ENCODE measurements around the gene PPP2R3B. TPM values are rescaled to one million over a fixed set of nuclear protein-coding genes. Genes with fewer than 3 reads are reported as not detected.

The PPP2R3B gene
- total RNA-seq, 2 experiments from 2014 or later, result 25.5 to 30.6 TPM

DNA sequence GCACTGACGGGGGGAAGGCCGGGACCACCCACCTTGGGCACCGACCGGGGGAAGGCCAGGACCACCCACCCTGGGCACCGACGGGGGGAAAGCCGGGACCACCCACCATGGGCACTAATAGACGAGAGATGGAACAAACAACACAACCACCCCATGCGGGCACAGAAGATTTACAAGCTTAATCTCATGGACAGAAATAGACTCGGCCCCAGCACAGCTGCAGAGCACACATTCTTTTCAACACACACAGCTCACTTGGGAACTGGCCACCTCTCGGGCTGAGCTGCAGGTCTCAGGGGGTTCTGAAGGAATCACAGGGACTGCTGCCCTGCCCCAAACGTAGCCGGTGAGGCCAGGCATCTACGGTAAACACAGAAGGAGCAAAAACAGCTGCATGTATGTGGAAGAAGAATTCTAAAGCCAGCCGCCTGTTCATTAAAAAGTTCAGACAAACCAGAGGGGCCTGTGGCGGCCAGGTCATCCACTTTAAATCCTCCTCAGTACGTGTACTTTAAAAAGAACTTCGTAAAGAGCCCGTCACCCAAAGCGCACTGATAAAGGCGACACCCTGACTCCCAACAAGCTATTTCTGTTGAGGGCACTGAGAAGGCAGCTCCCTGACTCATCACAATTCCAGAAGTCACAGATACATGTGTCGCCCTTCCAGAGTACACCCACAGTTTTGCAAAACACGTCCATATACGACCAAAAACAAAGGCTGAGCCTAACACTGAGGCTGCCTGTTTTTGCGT lies 17.7 kb downstream of the PPP2R3B start:
- Mint-ChIP-seq H3K4me1 (peaks cover 16% of the 10 kb centered on the region), H3K4me3 (no peak overlapping the region), H3K27me3 (peaks cover 23% of the 10 kb centered on the region), H3K9me3 (no peaks in the 10 kb centered on the region), H3K36me3 (peaks cover 11% of the 10 kb centered on the region), H3K27ac (no peak overlapping the region)
- DNase-seq, result no peak

DNA sequence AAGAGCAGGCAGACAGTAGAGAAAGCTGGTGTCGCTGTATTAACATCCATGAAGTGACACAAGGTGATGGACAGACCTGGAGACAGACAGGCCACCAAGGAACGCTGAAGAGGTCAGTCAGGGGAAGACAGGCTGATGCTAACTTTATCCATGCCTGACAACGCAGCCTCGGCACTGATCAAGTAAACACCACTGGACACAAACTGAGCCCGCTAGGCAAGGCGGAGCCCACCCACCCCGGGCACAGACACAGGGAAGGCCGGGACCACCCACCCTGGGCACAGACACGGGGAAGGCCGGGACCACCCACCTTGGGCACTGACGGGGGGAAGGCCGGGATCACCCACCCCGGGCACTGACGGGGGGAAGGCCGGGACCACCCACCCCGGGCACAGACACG lies 18.8 kb downstream of the PPP2R3B start:
- no peaks in the 10 kb centered on the region for H3K9me3 Mint-ChIP-seq
- peaks cover 17% of the 10 kb centered on the region for H3K27me3 Mint-ChIP-seq
- H3K36me3 Mint-ChIP-seq, result peaks cover 13% of the 10 kb centered on the region
- H3K4me1 Mint-ChIP-seq, result peaks cover 13% of the 10 kb centered on the region
- DNase-seq, result no peak
- no peak overlapping the region for H3K27ac Mint-ChIP-seq
- H3K4me3 Mint-ChIP-seq, result no peak overlapping the region

DNA sequence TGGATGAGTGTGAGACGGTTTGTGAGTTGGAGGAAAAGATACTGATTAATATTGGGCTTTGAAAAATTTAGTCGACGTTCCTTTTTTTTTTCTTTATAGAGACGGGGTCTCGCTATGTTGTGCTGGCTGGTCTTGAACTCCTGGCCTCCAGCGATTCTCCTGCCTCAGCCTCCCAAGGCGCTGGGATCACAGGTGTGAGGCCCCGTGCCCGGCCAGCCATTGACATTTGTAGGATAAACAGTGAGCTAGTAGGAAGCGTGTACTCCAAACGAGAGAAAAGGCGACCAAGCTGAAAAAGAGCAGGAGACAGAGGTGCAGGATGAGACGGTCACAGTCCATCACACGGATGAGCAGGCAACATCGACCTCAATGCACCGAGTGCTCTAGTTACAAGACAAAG lies 19.4 kb downstream of the PPP2R3B start:
- no peak for DNase-seq
- H3K4me3 Mint-ChIP-seq, result no peak overlapping the region
- H3K4me1 Mint-ChIP-seq, result peaks cover 9% of the 10 kb centered on the region
- no peaks in the 10 kb centered on the region for H3K9me3 Mint-ChIP-seq
- peaks cover 13% of the 10 kb centered on the region for H3K27me3 Mint-ChIP-seq
- peaks cover 15% of the 10 kb centered on the region for H3K36me3 Mint-ChIP-seq
- H3K27ac Mint-ChIP-seq, result no peak overlapping the region

DNA sequence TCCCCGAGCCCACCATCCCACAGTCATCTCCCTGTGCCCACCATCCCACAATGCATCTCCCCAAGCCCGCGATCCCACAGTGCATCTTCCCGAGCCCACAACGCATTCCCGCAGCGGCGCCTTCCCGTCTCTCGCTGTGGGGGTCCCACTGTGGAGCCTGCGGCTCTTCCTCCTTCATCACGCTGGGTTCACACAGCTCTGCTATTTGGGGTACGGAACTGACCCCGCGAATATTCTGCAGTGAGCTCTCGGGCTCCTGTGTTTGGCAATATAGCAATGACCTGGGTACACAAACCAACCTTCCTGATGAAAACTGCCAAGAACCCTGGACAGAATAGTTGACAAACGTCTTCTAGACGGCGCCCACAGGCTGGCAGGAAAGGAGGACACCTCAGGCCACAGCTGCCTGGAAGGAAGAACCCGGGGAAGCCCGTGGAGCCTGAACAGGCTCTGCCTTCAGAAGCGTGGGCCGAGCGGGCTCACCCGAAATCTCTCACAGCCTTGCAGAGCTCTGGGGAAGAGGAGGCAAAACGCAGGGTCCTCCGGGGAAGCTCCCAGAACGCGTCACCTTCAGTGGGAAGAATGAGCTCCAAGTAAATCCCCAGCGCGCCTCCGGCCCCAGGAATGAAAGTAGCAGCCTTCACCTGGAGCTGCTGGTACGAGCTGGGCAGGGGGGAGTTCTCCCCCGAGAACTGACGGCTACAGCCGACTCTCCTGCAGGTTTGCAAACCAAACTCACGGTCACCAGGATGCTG lies 22.9 kb downstream of the PPP2R3B start:
- no peak overlapping the region for H3K4me3 Mint-ChIP-seq
- H3K9me3 Mint-ChIP-seq, result peaks cover 17% of the 10 kb centered on the region
- no peak overlapping the region for H3K27ac Mint-ChIP-seq
- H3K27me3 Mint-ChIP-seq, result no peaks in the 10 kb centered on the region
- DNase-seq, result no peak
- H3K4me1 Mint-ChIP-seq, result no peaks in the 10 kb centered on the region
- H3K36me3 Mint-ChIP-seq, result peaks cover 40% of the 10 kb centered on the region

DNA sequence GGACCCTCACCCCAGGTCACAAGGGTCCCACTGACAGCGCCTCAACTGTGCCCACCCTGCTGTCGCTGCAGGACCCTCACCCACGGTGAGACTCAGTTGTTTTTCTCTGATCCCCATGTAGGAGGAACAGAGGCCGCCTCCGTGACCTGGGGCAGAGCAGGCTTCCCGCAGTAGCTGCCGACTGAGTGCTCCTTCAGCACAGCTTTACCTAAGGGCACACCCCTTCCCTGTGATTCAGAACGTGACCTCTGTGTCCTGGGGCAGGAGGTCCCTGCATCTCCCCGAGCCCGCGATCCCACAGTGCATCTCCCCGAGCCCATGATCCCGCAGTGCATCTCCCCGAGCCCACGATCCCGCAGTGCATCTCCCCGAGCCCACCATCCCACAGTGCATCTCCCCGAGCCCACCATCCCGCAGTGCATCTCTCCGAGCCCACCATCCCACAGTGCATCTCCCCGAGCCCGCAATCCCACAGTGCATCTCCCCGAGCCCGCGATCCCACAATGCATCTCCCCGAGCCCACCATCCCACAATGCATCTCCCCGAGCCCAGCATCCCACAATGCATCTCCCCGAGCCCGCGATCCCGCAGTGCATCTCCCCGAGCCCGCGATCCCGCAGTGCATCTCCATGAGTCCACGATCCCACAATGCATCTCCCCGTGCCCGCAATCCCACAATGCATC lies 23.6 kb downstream of the PPP2R3B start:
- Mint-ChIP-seq H3K27me3 (no peaks in the 10 kb centered on the region), H3K4me1 (no peaks in the 10 kb centered on the region), H3K27ac (no peak overlapping the region), H3K4me3 (no peak overlapping the region), H3K9me3 (peaks cover 17% of the 10 kb centered on the region), H3K36me3 (peaks cover 45% of the 10 kb centered on the region)
- DNase-seq, result no peak

DNA sequence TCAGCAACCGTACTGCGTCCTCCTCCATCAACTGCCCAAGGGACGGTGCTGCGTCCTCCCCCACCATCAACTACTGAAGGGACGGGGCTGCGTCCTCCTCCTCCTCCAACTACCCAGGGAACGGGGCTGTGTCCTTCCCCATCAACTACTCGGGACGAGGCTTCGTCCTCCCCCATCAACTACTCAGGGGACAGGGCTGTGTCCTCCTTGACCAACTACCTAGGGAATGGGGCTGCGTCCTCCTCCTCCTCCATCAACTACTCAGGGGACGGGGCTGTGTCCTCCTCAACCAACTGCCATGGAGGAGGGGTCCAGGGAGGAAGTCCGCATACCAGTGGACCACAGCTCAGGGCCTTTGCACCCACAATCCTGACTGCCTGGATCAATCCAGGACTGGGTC lies 24.4 kb downstream of the PPP2R3B start:
- Mint-ChIP-seq H3K4me3 (no peak overlapping the region), H3K9me3 (peaks cover 17% of the 10 kb centered on the region), H3K27ac (no peak overlapping the region), H3K4me1 (peaks cover 6% of the 10 kb centered on the region), H3K27me3 (no peaks in the 10 kb centered on the region), H3K36me3 (peaks cover 51% of the 10 kb centered on the region)
- no peak for DNase-seq

DNA sequence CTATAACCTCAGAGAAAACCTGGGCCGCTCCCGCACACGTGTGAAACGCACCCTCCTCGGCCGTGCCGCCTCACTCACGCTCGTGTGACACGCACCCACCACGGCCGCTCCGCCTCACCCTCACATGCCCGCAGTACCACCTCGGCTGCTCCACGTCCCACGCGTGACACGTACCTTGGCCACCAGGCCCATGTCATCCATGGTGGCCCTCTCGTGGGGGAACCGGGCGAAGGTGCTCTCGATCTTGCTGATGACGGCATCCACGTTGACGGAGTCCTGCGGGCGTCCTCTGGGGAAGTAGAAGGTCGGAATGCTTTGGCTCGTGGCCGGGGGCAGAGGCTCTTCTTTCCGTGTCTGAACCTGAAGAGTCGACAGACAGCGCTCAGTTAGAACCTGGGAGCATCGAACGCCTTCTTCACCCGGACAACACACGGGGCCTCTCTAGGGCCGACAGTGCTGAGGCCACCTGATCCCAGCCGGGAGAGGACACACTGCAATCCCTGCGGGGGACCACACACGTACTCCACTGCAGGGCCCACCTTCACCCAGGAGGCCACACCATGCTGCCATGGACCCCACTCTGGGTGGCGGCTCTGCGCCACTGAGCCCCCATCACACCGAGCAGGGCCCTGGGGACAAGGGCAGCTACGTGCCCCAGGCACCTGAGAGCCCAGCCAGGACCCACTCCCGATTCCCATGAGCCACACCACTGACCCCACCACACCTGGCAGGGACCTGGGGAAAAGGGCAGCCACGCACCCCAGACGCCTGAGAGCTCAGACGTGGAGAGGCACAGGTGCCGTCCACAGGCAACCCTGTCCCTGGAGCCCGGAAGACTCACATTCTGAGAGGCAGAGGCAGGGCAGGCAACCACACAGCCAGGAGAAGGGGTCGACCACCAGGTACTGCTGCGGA lies 25.2 kb downstream of the PPP2R3B start:
- no peak overlapping the region for H3K4me3 Mint-ChIP-seq
- H3K27me3 Mint-ChIP-seq, result no peaks in the 10 kb centered on the region
- no peak overlapping the region for H3K27ac Mint-ChIP-seq
- H3K36me3 Mint-ChIP-seq, result peaks cover 59% of the 10 kb centered on the region
- peaks cover 15% of the 10 kb centered on the region for H3K4me1 Mint-ChIP-seq
- H3K9me3 Mint-ChIP-seq, result peaks cover 19% of the 10 kb centered on the region
- DNase-seq, result no peak

DNA sequence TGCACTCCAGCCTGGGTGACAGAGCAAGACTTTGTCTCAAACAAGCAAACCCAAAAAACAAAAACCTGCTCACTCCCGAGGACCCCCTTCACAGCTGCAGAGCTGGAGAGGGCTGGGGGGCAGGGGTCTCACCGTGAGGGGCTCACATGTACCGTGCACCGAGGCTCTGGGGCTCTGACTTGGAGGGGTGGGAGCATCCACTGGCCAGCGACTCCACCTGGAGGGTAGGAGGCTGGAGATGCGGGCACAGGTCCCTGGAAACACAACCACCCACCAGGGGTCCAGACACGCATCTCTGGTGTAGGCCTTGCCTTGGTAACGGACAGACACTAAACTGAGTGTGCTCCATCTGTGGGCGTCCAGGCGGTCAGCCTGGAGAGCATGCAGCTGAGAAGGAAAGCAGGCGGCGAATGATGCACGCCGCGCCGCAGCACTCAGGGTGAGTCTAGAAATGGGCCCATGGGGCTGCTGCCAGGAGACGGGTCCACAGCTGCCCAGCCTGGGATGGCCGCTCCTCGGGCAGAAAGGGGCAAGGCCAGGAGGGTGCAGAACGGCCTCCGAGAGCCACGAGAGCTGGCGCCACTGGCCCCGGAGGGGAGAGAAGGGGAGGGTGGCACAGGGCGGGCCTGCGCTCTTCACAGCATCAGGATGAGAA lies 26.1 kb downstream of the PPP2R3B start:
- H3K4me3 Mint-ChIP-seq, result no peak overlapping the region
- no peak for DNase-seq
- H3K27ac Mint-ChIP-seq, result no peak overlapping the region
- H3K27me3 Mint-ChIP-seq, result no peaks in the 10 kb centered on the region
- peaks cover 19% of the 10 kb centered on the region for H3K9me3 Mint-ChIP-seq
- peaks cover 17% of the 10 kb centered on the region for H3K4me1 Mint-ChIP-seq
- peaks cover 66% of the 10 kb centered on the region for H3K36me3 Mint-ChIP-seq

DNA sequence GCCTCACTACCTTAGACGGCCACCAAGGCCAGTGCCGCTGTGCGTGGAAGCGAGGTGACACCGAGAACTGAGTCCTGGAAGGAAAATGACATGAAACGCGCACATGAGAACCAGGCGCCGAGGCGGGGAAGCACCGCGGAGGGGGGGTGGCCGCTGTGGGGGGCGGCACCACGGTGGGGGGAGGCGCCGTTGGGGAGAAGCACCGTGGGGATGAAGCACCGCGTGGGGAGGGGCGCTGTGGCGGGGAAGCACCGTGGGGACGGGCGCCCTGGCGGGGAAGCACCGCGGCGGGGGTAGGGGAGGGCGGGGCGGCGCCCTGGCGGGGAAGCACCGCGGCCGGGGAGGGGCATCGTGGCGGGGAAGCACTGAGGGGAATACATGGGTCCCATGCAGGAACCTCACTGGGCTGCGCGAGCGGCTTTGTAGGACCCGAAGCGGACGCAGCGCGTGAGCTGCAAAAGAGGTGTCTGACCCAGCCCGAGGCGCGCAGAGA lies 28.0 kb downstream of the PPP2R3B start:
- Mint-ChIP-seq H3K27ac (peak overlapping the region; percentile 42), H3K4me1 (peaks cover 17% of the 10 kb centered on the region), H3K36me3 (peaks cover 69% of the 10 kb centered on the region), H3K27me3 (no peaks in the 10 kb centered on the region), H3K9me3 (peaks cover 19% of the 10 kb centered on the region), H3K4me3 (no peak overlapping the region)
- no peak for DNase-seq

DNA sequence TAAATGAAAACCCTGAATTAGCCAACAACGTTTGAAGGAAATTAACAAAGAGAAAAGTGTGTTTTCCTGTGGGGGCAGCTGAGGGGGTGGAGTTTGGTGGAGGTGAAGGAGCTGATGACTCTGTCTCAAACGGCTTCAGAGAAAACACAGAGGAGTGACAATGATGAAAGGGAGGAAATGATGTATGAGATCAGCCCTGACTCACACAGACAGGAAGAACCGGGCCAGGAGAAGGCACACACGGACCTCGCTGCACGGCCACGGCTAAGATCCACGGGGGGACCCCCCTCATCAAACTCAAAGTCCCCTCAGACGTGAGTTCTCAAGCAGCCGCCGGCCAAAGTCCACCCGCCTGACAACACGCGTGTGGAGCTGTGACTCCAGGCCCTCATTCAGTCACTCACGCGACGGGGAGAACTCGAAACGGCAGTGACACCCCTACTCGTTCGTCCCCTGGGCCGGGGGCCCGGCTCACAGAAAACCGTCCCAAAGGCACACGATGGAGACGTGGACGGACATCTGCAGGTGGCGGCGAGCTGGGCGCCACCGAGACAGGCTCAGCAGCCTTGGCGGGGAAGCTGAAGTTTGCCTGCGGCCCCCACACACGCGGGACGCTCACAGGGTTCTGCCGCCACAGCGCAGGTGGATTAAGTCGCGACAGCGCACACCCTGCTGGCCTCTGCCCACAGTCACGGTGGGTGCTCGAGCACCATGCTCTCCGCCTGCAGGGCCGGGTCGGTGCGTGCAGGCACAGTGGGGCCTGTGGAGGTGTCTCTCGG lies 28.8 kb downstream of the PPP2R3B start:
- H3K36me3 Mint-ChIP-seq, result peaks cover 67% of the 10 kb centered on the region
- H3K4me3 Mint-ChIP-seq, result peak overlapping the region; percentile 35
- DNase-seq, result peak; percentile 42
- peaks cover 17% of the 10 kb centered on the region for H3K4me1 Mint-ChIP-seq
- peak overlapping the region; percentile 92 for H3K27ac Mint-ChIP-seq
- H3K27me3 Mint-ChIP-seq, result no peaks in the 10 kb centered on the region
- peaks cover 19% of the 10 kb centered on the region for H3K9me3 Mint-ChIP-seq

DNA sequence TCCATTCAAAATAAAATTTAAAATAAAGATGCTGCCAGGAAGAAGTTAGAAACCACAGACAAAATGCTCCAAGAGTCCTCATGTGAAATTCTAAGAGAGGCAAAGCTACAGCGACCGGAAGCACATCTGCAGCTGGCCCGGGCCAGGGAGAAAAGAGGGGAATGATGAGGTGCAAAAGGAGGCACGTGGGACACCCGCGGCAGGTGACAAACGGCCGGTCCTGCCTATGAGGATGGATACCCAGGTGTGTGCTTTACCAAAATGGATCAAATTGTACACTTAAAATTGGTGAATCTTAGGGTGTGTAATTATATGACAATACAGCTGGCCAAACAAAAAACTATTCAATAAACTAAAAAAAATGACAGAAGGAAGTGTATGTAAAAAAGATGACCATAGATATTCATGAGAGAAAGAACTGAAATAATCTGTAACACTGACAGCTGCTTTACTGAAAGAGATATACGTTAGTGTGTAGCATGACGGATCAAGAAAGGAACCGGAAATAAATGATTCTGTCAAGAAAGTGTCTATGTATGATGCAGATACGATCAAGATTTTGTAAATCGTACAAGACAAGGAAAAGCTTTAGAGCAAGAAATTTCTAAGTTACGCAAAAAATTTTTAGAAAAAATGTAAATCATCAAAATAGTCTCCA lies 29.5 kb downstream of the PPP2R3B start:
- Mint-ChIP-seq H3K9me3 (peaks cover 19% of the 10 kb centered on the region), H3K27me3 (no peaks in the 10 kb centered on the region), H3K4me3 (peak overlapping the region; percentile 35), H3K36me3 (peaks cover 67% of the 10 kb centered on the region), H3K4me1 (peaks cover 17% of the 10 kb centered on the region), H3K27ac (peak overlapping the region; percentile 92)
- DNase-seq, result no peak

DNA sequence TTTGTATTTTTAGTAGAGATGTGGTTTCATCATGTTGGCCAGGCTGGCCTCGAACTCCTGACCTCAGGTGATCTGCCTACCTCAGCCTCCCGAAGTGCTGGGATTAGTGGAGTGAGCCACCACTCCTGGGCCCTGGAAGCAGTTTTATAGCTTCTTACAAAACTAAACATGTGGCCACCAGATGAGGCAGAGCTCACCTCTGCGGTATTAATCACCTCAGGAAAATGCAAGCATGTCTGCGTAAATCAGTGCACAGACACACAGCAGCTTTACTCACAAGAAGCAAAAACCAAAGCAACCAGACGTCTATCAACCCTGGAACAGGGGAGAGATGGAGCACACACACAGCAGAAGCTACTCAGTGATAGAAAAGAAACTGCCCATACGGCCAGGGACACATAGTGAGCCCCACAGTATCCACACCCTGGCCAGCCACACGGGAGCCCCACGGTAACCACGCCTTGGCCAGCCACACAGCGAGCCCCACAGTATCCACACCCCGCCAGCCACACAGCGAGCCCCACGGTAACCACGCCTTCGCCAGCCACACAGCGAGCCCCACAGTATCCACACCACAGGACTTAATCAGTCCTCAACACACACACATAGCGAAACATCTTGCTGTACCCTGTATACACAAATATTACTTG lies 30.2 kb downstream of the PPP2R3B start:
- Mint-ChIP-seq H3K4me3 (no peak overlapping the region), H3K9me3 (peaks cover 16% of the 10 kb centered on the region), H3K4me1 (peaks cover 17% of the 10 kb centered on the region), H3K27ac (peak overlapping the region; percentile 92), H3K27me3 (no peaks in the 10 kb centered on the region), H3K36me3 (peaks cover 61% of the 10 kb centered on the region)
- no peak for DNase-seq
